SK-N-SH (cell line): ENCODE data around the gene SPACA7. TPM values are rescaled to one million over a fixed set of nuclear protein-coding genes. Genes with fewer than 3 reads are reported as not detected.

Experiments
- CTCF ChIA-PET: fragments of 300-600, 350-600 bp; formaldehyde crosslinking; extraction: SDS; loops from one replicate; lab custom pipeline; 2021; lab: Yijun Ruan, JAX
- POLR2A ChIA-PET: fragments of 350-600 bp; sonication (Branson Sonifier 250); formaldehyde crosslinking; extraction: SDS; loops from one replicate; lab custom pipeline; 2020; ENCODE audit warnings: antibody characterized with exemption, inconsistent platforms; lab: Yijun Ruan, JAX
- DNase-seq: peaks from one replicate; pipeline ENCODE4 v3.0.0; 2012
- H2AFZ ChIP-seq: fragments of 200-600 bp; sonication (generic); 2 replicates; pipeline ENCODE4 v1.8.1; 2016; ENCODE audit warnings: antibody characterized with exemption, mild to moderate bottlenecking, low read depth
- H3F3A ChIP-seq: fragments of 200-600 bp; sonication (generic); replicated peaks from 2 replicates; pipeline ENCODE3; 2016; ENCODE audit warnings: antibody characterized with exemption, mild to moderate bottlenecking; ENCODE audit not compliant: insufficient read depth
- H3K27ac ChIP-seq, 2 experiments: fragments of 200-500 bp in 1 of 2; fragments of 200-600 bp in 1 of 2; sonication (Bioruptor generic) in 1 of 2; sonication (generic), shearing (Covaris generic) in 1 of 2; 2 replicates each; pipeline versions ENCODE4 v1.5.1 to v1.6.1; 2014 to 2016; ENCODE audit warnings: low read depth in 2 of 2, inconsistent platforms in 1 of 2, low read length in 1 of 2, mild to moderate bottlenecking in 1 of 2, mixed read lengths in 1 of 2
- H3K27me3 ChIP-seq: fragments of 200-600 bp; sonication (generic), shearing (Covaris generic); 2 replicates; pipeline ENCODE4 v1.6.1; 2016; ENCODE audit warnings: mixed run types; ENCODE audit not compliant: insufficient read depth
- H3K36me3 ChIP-seq, 2 experiments: fragments of 200-500 bp in 1 of 2; fragments of 200-600 bp in 1 of 2; sonication (Bioruptor generic) in 1 of 2; sonication (generic) in 1 of 2; replicated peaks in 1 of 2; 2 replicates each; pipeline versions ENCODE3 to v1.5.1; 2014 to 2016; ENCODE audit warnings: low read length in 1 of 2, mild to moderate bottlenecking in 1 of 2; ENCODE audit not compliant: insufficient read depth in 2 of 2, control insufficient read depth in 1 of 2
- H3K4me1 ChIP-seq, 2 experiments: fragments of 200-500 bp in 1 of 2; fragments of 200-600 bp in 1 of 2; sonication (Bioruptor generic) in 1 of 2; sonication (generic), shearing (Covaris generic) in 1 of 2; 2 replicates each; pipeline versions ENCODE4 v1.5.1 to v1.6.1; 2014 to 2016; ENCODE audit warnings: low read depth in 1 of 2, low read length in 1 of 2, mixed run types in 1 of 2; ENCODE audit not compliant: insufficient read depth in 2 of 2, control insufficient read depth in 1 of 2
- H3K4me2 ChIP-seq: fragments of 200-600 bp; sonication (generic), shearing (Covaris generic); 2 replicates; pipeline ENCODE4 v1.6.1; 2017; ENCODE audit warnings: mixed run types
- H3K4me3 ChIP-seq, 2 experiments: fragments of 200-500 bp in 1 of 2; fragments of 200-600 bp in 1 of 2; sonication (Bioruptor generic) in 1 of 2; sonication (generic), shearing (Covaris generic) in 1 of 2; 2 replicates each; pipeline versions ENCODE4 v1.5.1 to v1.8.1; 2014 to 2016; ENCODE audit warnings: low read depth in 2 of 2, inconsistent platforms in 1 of 2, low read length in 1 of 2, mild to moderate bottlenecking in 1 of 2, mixed read lengths in 1 of 2, moderate library complexity in 1 of 2
- H3K79me2 ChIP-seq: fragments of 200-600 bp; sonication (generic); 2 replicates; pipeline ENCODE4 v1.8.1; 2017; ENCODE audit warnings: mild to moderate bottlenecking; ENCODE audit not compliant: insufficient read depth
- H3K9ac ChIP-seq: fragments of 200-600 bp; sonication (generic); 2 replicates; pipeline ENCODE4 v1.6.1; 2017; ENCODE audit warnings: mixed run types
- H3K9me2 ChIP-seq: fragments of 200-600 bp; sonication (generic); 2 replicates; pipeline ENCODE4 v1.6.1; 2017; ENCODE audit warnings: mixed run types
- H3K9me3 ChIP-seq: fragments of 200-600 bp; sonication (generic); 2 replicates; pipeline ENCODE4 v1.6.1; 2017; ENCODE audit warnings: mixed run types, mild to moderate bottlenecking, moderate library complexity
- H4K20me1 ChIP-seq: fragments of 200-600 bp; sonication (generic); 2 replicates; pipeline ENCODE4 v1.6.1; 2017; ENCODE audit warnings: mild to moderate bottlenecking, mixed run types; ENCODE audit not compliant: insufficient read depth
- CHD2 ChIP-seq: fragments of 150-350 bp; IDR thresholded peaks from 2 replicates; pipeline ENCODE4 v1.6.1; 2018; ENCODE audit warnings: low read length; ENCODE audit not compliant: partially characterized antibody
- CTCF ChIP-seq: fragments of 200-600 bp; sonication (generic); IDR thresholded peaks from 2 replicates; pipeline ENCODE4 v1.6.1; 2017; ENCODE audit warnings: antibody characterized with exemption, mild to moderate bottlenecking, moderate library complexity
- ELF1 ChIP-seq: IDR thresholded peaks from 2 replicates; pipeline ENCODE4 v1.4.0; 2012
- FOSL2 ChIP-seq: IDR thresholded peaks from 2 replicates; pipeline ENCODE4 v1.4.0; 2012; ENCODE audit warnings: low read depth, mild to moderate bottlenecking, moderate library complexity, borderline replicate concordance
- FOXJ3 ChIP-seq: sonication (generic); formaldehyde crosslinking; IDR thresholded peaks from 2 replicates; pipeline ENCODE4 v1.5.1; 2020; ENCODE audit warnings: mild to moderate bottlenecking, missing genetic modification reagents
- FOXM1 ChIP-seq: IDR thresholded peaks from 2 replicates; pipeline ENCODE4 v1.4.0; 2012; ENCODE audit warnings: low read depth, mild to moderate bottlenecking
- GABPA ChIP-seq: IDR thresholded peaks from 2 replicates; pipeline ENCODE4 v1.4.0; 2012; ENCODE audit warnings: low read depth, mild to moderate bottlenecking
- GATA2 ChIP-seq: sonication (generic); formaldehyde crosslinking; IDR thresholded peaks from 2 replicates; pipeline ENCODE4 v1.5.0; 2020; ENCODE audit warnings: mild to moderate bottlenecking, missing genetic modification reagents
- JUND ChIP-seq: IDR thresholded peaks from 2 replicates; pipeline ENCODE4 v1.4.0; 2012
- MAX ChIP-seq: IDR thresholded peaks from 2 replicates; pipeline ENCODE4 v1.4.0; 2012; ENCODE audit warnings: low read depth
- PBX3 ChIP-seq: IDR thresholded peaks from 2 replicates; pipeline ENCODE4; 2012
- SIN3A ChIP-seq: IDR thresholded peaks from 2 replicates; pipeline ENCODE4 v1.6.1; 2012; ENCODE audit warnings: low read depth, mild to moderate bottlenecking, low read length, moderate library complexity, borderline replicate concordance
- SMC3 ChIP-seq: IDR thresholded peaks from 2 replicates; pipeline ENCODE4 v1.6.1; 2012; ENCODE audit warnings: low read depth, low read length, improper control_type of control experiment
- TEAD4 ChIP-seq: IDR thresholded peaks from 2 replicates; pipeline ENCODE4 v1.4.0; 2012; ENCODE audit warnings: mild to moderate bottlenecking, borderline replicate concordance; ENCODE audit not compliant: insufficient read depth
- USF2 ChIP-seq: fragments of 150-350 bp; IDR thresholded peaks from 2 replicates; pipeline ENCODE4 v1.6.1; 2017; ENCODE audit warnings: antibody characterized with exemption, low read length, low read depth, borderline replicate concordance
- WGBS: methylation state at CpG from one replicate; pipeline ENCODE4 v1.1.6; 2017; ENCODE audit warnings: low lambda C conversion rate; 5-methylcytosine and 5-hydroxymethylcytosine counted together
- polyA plus RNA-seq, 3 experiments: library from polyadenylated mRNA; depleted of rRNA; stranded (reverse); fragments of >200 nt; gene quantifications; 2 replicates each; pipeline ENCODE4 v1.2.3, GENCODE V29; 2012
- TF ChIP-seq, protein P1 (sequence below): fragments of 150-350 bp; IDR thresholded peaks from 2 replicates; pipeline ENCODE4 v1.6.1; 2016; ENCODE audit warnings: mild to moderate bottlenecking, low read depth, low read length
- TF ChIP-seq, protein P2 (sequence below): IDR thresholded peaks from 2 replicates; pipeline ENCODE4 v1.4.0; 2012; ENCODE audit warnings: low read depth, borderline replicate concordance

SPACA7 gene
- polyA plus RNA-seq, 1 of the 3 experiments (the other 2 are of a cell fraction): not detected

DNA sequence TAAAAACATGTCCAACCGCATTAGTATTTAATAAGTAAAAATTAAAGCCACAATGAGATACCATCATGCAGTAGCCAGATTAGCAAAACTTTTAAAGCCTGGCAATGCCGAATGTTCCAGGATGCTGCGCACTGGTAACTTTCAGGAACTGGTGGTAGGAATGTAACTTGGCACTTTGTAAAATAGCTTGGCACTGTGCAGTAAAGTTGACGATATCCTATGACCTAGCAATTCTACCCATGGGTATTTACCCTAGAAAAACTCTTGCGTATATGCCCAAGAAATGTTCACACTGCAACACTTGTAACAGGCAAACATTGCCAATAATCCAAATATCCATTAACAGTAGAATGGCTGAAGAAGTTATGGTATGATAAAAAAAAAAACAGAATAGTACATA, 97.7 kb downstream of the SPACA7 start (continued):
- no peak for TF ChIP-seq CTCF
- no peak for TF ChIP-seq GATA2 (CRISPR knock-in tag)

DNA sequence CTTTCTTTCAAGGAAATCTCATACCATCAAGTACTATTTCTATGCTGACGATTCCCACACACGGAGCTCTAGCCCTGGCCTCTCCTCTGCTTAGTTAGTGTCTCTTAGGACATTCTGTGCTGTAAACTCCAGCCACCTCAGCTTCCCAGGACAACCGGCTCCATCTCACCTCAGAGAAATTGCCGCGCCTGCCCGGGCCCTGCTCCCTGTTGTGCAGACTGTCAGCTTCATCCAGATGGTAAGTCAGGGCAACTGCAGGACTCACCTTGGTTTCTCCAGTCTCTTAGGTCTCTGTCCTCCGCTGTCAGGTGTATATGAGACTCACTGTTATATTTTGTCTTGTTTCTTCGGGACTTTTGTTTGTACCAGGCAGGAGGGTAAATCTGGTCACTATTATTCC, 98.7 kb downstream of the SPACA7 start:
- Histone ChIP-seq H3K36me3 (no peaks in the 10 kb centered on the region), H3K4me1 (no peaks in the 10 kb centered on the region), H3K27me3 (no peaks in the 10 kb centered on the region), H3K9me2 (0 out of 2 replicates have a peak, but pooled peaks cover 2% of the 10 kb centered on the region), H3K9me3 (no peaks in the 10 kb centered on the region), H3K9ac (no peak overlapping the region), H2AFZ (no peak overlapping the region), H3K27ac (no peak overlapping the region), H4K20me1 (no peaks in the 10 kb centered on the region), H3K4me2 (no peak overlapping the region), H3F3A (no peaks in the 10 kb centered on the region), H3K4me3 (no peak overlapping the region), H3K79me2 (no peaks in the 10 kb centered on the region)
- ChIA-PET POLR2A (no interaction called here), CTCF (interaction anchor here (1.1 kb wide), 1 partner anchor 31 kb away, joined by 7 read pairs; no protein-coding TSS in a partner anchor)
- TF ChIP-seq, protein P1, sequence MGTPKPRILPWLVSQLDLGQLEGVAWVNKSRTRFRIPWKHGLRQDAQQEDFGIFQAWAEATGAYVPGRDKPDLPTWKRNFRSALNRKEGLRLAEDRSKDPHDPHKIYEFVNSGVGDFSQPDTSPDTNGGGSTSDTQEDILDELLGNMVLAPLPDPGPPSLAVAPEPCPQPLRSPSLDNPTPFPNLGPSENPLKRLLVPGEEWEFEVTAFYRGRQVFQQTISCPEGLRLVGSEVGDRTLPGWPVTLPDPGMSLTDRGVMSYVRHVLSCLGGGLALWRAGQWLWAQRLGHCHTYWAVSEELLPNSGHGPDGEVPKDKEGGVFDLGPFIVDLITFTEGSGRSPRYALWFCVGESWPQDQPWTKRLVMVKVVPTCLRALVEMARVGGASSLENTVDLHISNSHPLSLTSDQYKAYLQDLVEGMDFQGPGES: no peak
- TF ChIP-seq ELF1 (no peak), PBX3 (no peak), TEAD4 (no peak), SMC3 (no peak), GABPA (no peak), JUND (no peak), MAX (no peak), GATA2 (CRISPR knock-in tag) (no peak), FOXJ3 (CRISPR knock-in tag) (no peak), CHD2 (no peak), SIN3A (no peak), FOXM1 (no peak), USF2 (no peak), FOSL2 (no peak)
- TF ChIP-seq, protein P2, sequence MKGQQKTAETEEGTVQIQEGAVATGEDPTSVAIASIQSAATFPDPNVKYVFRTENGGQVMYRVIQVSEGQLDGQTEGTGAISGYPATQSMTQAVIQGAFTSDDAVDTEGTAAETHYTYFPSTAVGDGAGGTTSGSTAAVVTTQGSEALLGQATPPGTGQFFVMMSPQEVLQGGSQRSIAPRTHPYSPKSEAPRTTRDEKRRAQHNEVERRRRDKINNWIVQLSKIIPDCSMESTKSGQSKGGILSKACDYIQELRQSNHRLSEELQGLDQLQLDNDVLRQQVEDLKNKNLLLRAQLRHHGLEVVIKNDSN: no peak
- DNase-seq: no peak
- 65% methylated on average over 8 of the region's 8 CpGs for WGBS
